SK-N-SH treated with all-trans-retinoic acid at 6 μM for 48 hours (cell line): ENCODE measurements around the gene NPAS2.

ENCODE experiments used
- CSDC2 ChIP-seq: fragments of 250-450 bp; sonication (Bioruptor Pico); IDR thresholded peaks from 2 replicates; pipeline ENCODE4 v1.5.0; 2020; ENCODE audit warnings: mild to moderate bottlenecking, moderate library complexity
- PPARA ChIP-seq: fragments of 250-450 bp; sonication (Bioruptor Pico); IDR thresholded peaks from 2 replicates; pipeline ENCODE4 v1.5.0; 2020; ENCODE audit warnings: mild to moderate bottlenecking, borderline replicate concordance

- TF ChIP-seq CSDC2 (CRISPR knock-in tag) = no peak
- no peak for TF ChIP-seq PPARA (CRISPR knock-in tag)
Observed at GRCh38 chr2:100820523-100821254, 750 bp downstream of the NPAS2 start.
